GM12878 (cell line): ENCODE data around the gene WDR59. TPM values are rescaled to one million over a fixed set of nuclear protein-coding genes. Genes with fewer than 3 reads are reported as not detected.

Experiments used
- ATAC-seq: fragments of 200-7000 bp; cut with Tn5 transposase; 3 replicates; pipeline ENCODE4 v1.9.1; 2020; ENCODE audit warnings: mild to moderate bottlenecking, moderate library complexity
- BruUV-seq: library from RNA; stranded (reverse); fragments of 400-500 nt; replicated peaks from 2 replicates; lab custom pipeline; 2021; lab: Mats Ljungman, UMichigan
- CTCF ChIA-PET: fragments of 300-600 bp; sonication (Branson Sonifier 250); formaldehyde crosslinking; extraction: SDS; loops from one replicate; lab custom pipeline; 2021; ENCODE audit warnings: inconsistent platforms; lab: Yijun Ruan, JAX
- POLR2A ChIA-PET: fragments of 350-600 bp; formaldehyde crosslinking; extraction: SDS; loops from one replicate; lab custom pipeline; 2021; ENCODE audit warnings: inconsistent platforms; lab: Charles Lee
- RAD21 ChIA-PET: fragments of 300-600 bp; sonication (Branson Sonifier 250); formaldehyde crosslinking; loops from one replicate; lab custom pipeline; 2023; ENCODE audit warnings: antibody characterized with exemption; ENCODE audit not compliant: unreplicated experiment; lab: Charles Lee
- SMC1A ChIA-PET: fragments of 300-600 bp; sonication (Branson Sonifier 250); formaldehyde crosslinking; loops from one replicate; lab custom pipeline; 2023; ENCODE audit not compliant: unreplicated experiment, uncharacterized antibody; lab: Charles Lee
- DNase-seq: peaks from one replicate; pipeline ENCODE4 v3.0.0-alpha.2; 2011; ENCODE audit warnings: low read depth, low spot score
- FAIRE-seq: peaks from 3 replicates; lab custom pipeline; 2011; peaks lifted over from hg19 to GRCh38; lab: Jason Lieb, UNC
- H2AFZ ChIP-seq: 2 replicates; pipeline ENCODE4 v1.6.0; 2011; ENCODE audit warnings: low read depth, low read length, control low read depth; ENCODE audit not compliant: control insufficient read depth
- H3K27ac ChIP-seq: 2 replicates; pipeline ENCODE4 v1.5.1; 2011; ENCODE audit warnings: control low read depth; ENCODE audit not compliant: control insufficient read depth, insufficient read depth
- H3K27me3 ChIP-seq, 2 experiments: replicated peaks in 1 of 2; 2 replicates each; pipeline versions ENCODE4 v1.6.0 to v1.6.1; 2011; ENCODE audit warnings: low read length in 1 of 2; ENCODE audit not compliant: control insufficient read depth in 2 of 2, insufficient read depth in 2 of 2
- H3K36me3 ChIP-seq, 2 experiments: 2 replicates each; pipeline ENCODE4 v1.5.1; 2011; ENCODE audit warnings: low read length in 1 of 2; ENCODE audit not compliant: control insufficient read depth in 2 of 2, insufficient read depth in 2 of 2
- H3K4me1 ChIP-seq: 2 replicates; pipeline ENCODE4 v1.6.1; 2011; ENCODE audit warnings: mild to moderate bottlenecking, low read length, moderate library complexity, mixed read lengths; ENCODE audit not compliant: control insufficient read depth, insufficient read depth
- H3K4me2 ChIP-seq: 2 replicates; pipeline ENCODE4 v1.6.0; 2011; ENCODE audit warnings: control low read depth; ENCODE audit not compliant: control insufficient read depth, insufficient read depth
- H3K4me3 ChIP-seq: fragments of 200-600 bp; sonication (generic); 2 replicates; pipeline ENCODE4 v1.5.1; 2016
- H3K79me2 ChIP-seq: 2 replicates; pipeline ENCODE4 v1.6.0; 2011; ENCODE audit warnings: low read length; ENCODE audit not compliant: control insufficient read depth, insufficient read depth
- H3K9ac ChIP-seq: 2 replicates; pipeline ENCODE4 v1.8.0; 2011; ENCODE audit warnings: low read length, control low read depth, mixed read lengths; ENCODE audit not compliant: control insufficient read depth, insufficient read depth
- H3K9me3 ChIP-seq: replicated peaks from 3 replicates; pipeline ENCODE4 v1.5.1; 2011; ENCODE audit warnings: mild to moderate bottlenecking, low read length; ENCODE audit not compliant: control insufficient read depth, insufficient read depth
- H4K20me1 ChIP-seq: 2 replicates; pipeline ENCODE4 v1.6.0; 2011; ENCODE audit not compliant: control insufficient read depth, insufficient read depth
- ATF3 ChIP-seq: IDR thresholded peaks from 2 replicates; pipeline ENCODE4 v1.6.1; 2011; ENCODE audit warnings: low read depth, mild to moderate bottlenecking, low read length, moderate library complexity, borderline replicate concordance; ENCODE audit errors: extremely low read depth
- ATF7 ChIP-seq: fragments of 450-650 bp; IDR thresholded peaks from 2 replicates; pipeline ENCODE4 v1.6.1; 2016; ENCODE audit warnings: low read depth, mild to moderate bottlenecking
- HDGF ChIP-seq: fragments of 450-650 bp; IDR thresholded peaks from 2 replicates; pipeline ENCODE4 v1.6.1; 2016; ENCODE audit warnings: antibody characterized with exemption
- IKZF2 ChIP-seq, 2 experiments: fragments of 450-650 bp; IDR thresholded peaks; 2 replicates each; pipeline ENCODE4 v1.6.1; 2017; ENCODE audit warnings: mild to moderate bottlenecking in 2 of 2, moderate library complexity in 2 of 2
- MLLT1 ChIP-seq: fragments of 450-650 bp; IDR thresholded peaks from 2 replicates; pipeline ENCODE4 v1.6.1; 2016; ENCODE audit warnings: mild to moderate bottlenecking
- NFYA ChIP-seq: IDR thresholded peaks from 2 replicates; pipeline ENCODE4 v1.6.1; 2011; ENCODE audit warnings: low read depth, mild to moderate bottlenecking, low read length, improper control_type of control experiment, borderline replicate concordance
- PKNOX1 ChIP-seq: fragments of 450-650 bp; IDR thresholded peaks from 2 replicates; pipeline ENCODE4 v1.6.1; 2016; ENCODE audit warnings: mild to moderate bottlenecking
- SMARCA5 ChIP-seq: fragments of 450-650 bp; IDR thresholded peaks from 2 replicates; pipeline ENCODE4 v1.6.1; 2017; ENCODE audit warnings: mild to moderate bottlenecking
- STAT3 ChIP-seq: IDR thresholded peaks from 2 replicates; pipeline ENCODE4 v1.6.1; 2011; ENCODE audit warnings: low read depth, low read length, improper control_type of control experiment
- TBL1XR1 ChIP-seq: IDR thresholded peaks from 2 replicates; pipeline ENCODE4 v1.6.1; 2012; ENCODE audit warnings: low read depth, low read length, improper control_type of control experiment
- ZNF207 ChIP-seq: fragments of 450-650 bp; IDR thresholded peaks from 2 replicates; pipeline ENCODE4 v1.6.1; 2014; ENCODE audit warnings: antibody characterized with exemption, mild to moderate bottlenecking, borderline replicate concordance
- ZNF622 ChIP-seq: fragments of 450-650 bp; IDR thresholded peaks from 2 replicates; pipeline ENCODE4 v1.6.1; 2017; ENCODE audit warnings: mild to moderate bottlenecking, inconsistent platforms
- WGBS: methylation state at CpG from one replicate; pipeline ENCODE4 v1.1.6; 2016; ENCODE audit warnings: low lambda C conversion rate; ENCODE audit not compliant: insufficient replicate concordance, insufficient coverage; ENCODE audit errors: missing lambda C conversion rate; 5-methylcytosine and 5-hydroxymethylcytosine counted together
- in situ Hi-C: fragments of 300-500 bp; cut with MboI; formaldehyde crosslinking; loops from 9 replicates; pipeline ENCODE4 v1.14.3; 2018; ENCODE audit warnings: mixed read lengths
- intact Hi-C: fragments of 100-400 bp; cut with micrococcal nuclease; formaldehyde crosslinking; loops from one replicate; pipeline ENCODE4 v1.14.2; 2022; ENCODE audit not compliant: unreplicated experiment
- polyA plus RNA-seq, 11 experiments: library from polyadenylated mRNA; depleted of rRNA in 4 of 11; unstranded in 6 of 11; stranded (reverse) in 5 of 11; fragments of >200 nt; fragmentation: Nextera tagmentation in 4 of 11; fragmentation: Illumina TruSeq in 1 of 11; extraction: Ambion mirVana in 4 of 11; extraction: Trizol in 1 of 11; gene quantifications; 1 replicate in 1 of 11; 2 replicates in 10 of 11; pipeline versions ENCODE4 v1.2.1 to v1.2.3, GENCODE V29; 2011 to 2016; ENCODE audit warnings: inconsistent platforms in 2 of 11, missing spikeins in 2 of 11, low read depth in 1 of 11
- total RNA-seq, 4 experiments: library from RNA; depleted of rRNA in 3 of 4; stranded (reverse); fragments of >200 nt in 3 of 4; fragmentation: Illumina TruSeq in 1 of 4; extraction: Trizol in 1 of 4; gene quantifications; 2 replicates each; pipeline versions ENCODE4 v1.2.1 to v1.2.3, GENCODE V29; 2013 to 2021

WDR59 gene
- total and polyA plus RNA-seq, 10 of the 15 experiments (the other 5 are each of a cell fraction or from before 2014, with no cell fraction given), result 9.7 to 78.4 (median 24.5) TPM

GRCh38 chr16:74991593-74992403 lies 6.9 kb upstream of the WDR59 start (continued):
- no peak for TF ChIP-seq ATF3

DNA sequence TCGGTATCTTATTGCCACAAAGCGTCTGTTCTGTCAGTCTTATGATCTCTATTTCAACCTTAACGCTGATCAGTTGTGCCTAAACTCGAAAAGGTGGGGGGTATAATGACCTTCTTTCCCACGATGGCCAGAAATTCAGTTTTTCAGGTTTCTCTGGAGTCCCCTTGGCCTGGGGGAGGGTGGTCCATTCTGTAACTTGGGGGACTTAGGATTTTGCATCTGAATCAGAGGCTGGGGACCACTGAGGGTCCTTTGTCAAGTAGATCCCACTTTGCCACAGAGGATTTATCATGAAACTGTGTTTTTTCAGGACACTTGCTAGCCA lies 6.3 kb upstream of the WDR59 start:
- Histone ChIP-seq H2AFZ (no peak overlapping the region), H3K4me2 (no peak overlapping the region), H3K9me3 (no peaks in the 10 kb centered on the region), H3K27me3 (no peaks in the 10 kb centered on the region), H3K4me3 (no peak overlapping the region), H3K9ac (no peak overlapping the region), H3K27ac (no peak overlapping the region), H3K4me1 (no peaks in the 10 kb centered on the region), H4K20me1 (no peaks in the 10 kb centered on the region), H3K36me3 (no peaks in the 10 kb centered on the region), H3K79me2 (no peaks in the 10 kb centered on the region)
- ChIA-PET CTCF (interaction anchor here (0.6 kb wide), 1 partner anchor 119 kb away, joined by 4 read pairs; no protein-coding TSS in a partner anchor), POLR2A (no interaction called here), SMC1A (no interaction called here), RAD21 (no interaction called here)
- DNase-seq, result no peak
- intact Hi-C loops (loop anchor here (10.0 kb wide), 1 partner anchor 126 kb away; no protein-coding TSS in a partner anchor), in situ Hi-C loops (loop anchor here (5.0 kb wide), 1 partner anchor 116 kb away; no protein-coding TSS in a partner anchor)
- TF ChIP-seq MLLT1, result no peak
- TF ChIP-seq HDGF, result no peak
- TF ChIP-seq PKNOX1, result no peak
- TF ChIP-seq ZNF622, result no peak
- no peak for TF ChIP-seq SMARCA5
- no peak for TF ChIP-seq NFYA
- TF ChIP-seq TBL1XR1, result no peak
- TF ChIP-seq ZNF207, result no peak
- TF ChIP-seq ATF7, result no peak
- no peak for TF ChIP-seq IKZF2 (IDR thresholded peaks at IDR 0.05)
- no peak for TF ChIP-seq ATF3
- TF ChIP-seq STAT3, result no peak
- 37% methylated on average over 5 of the region's 5 CpGs for WGBS
- BruUV-seq, result no TSS peak
- FAIRE-seq, result no peak
- ATAC-seq, result no peak
